HG03135 (cell line): ENCODE data around the gene COMMD6.
A peak's percentile ranks its signal among the peaks of the same experiment; 100 is the strongest.

Experiments
- ATAC-seq: cut with Tn5 transposase; IDR thresholded peaks from one replicate; pipeline ENCODE4 v1.9.1; 2021; ENCODE audit warnings: mild to moderate bottlenecking, moderate library complexity; ENCODE audit not compliant: unreplicated experiment

Gene COMMD6

GRCh38 chr13:75485286-75486062 is 52.2 kb downstream of the COMMD6 start:
- no peak for ATAC-seq

GRCh38 chr13:75482820-75483079 is 54.9 kb downstream of the COMMD6 start:
- ATAC-seq: no peak

- ATAC-seq: peak; percentile 79
Measured at GRCh38 chr13:75482070-75482819, 55.4 kb downstream of the COMMD6 start, which contains the start of gene TBC1D4. TBC1D4 (minus strand) TSS chr13:75482169; CDS start chr13:75481767, 402 bp downstream.

GRCh38 chr13:75481176-75482069 is 56.2 kb downstream of the COMMD6 start:
- ATAC-seq: peak; percentile 28

- no peak for ATAC-seq
Measured at GRCh38 chr13:75480671-75481175, 56.9 kb downstream of the COMMD6 start.

GRCh38 chr13:75479102-75479740 is 58.4 kb downstream of the COMMD6 start:
- no peak for ATAC-seq

GRCh38 chr13:75478659-75479058 is 59.0 kb downstream of the COMMD6 start:
- ATAC-seq: no peak
